ENCODE results near the gene LRP5. TPM values are rescaled to one million over a fixed set of nuclear protein-coding genes. Genes with fewer than 3 reads are reported as not detected.
"Not testable (repeated sequence)": the region's sequence is repeated elsewhere in the genome, so short reads cannot be mapped to it uniquely, and the experiment has no call there.

Gene LRP5
- total and polyA plus RNA-seq, 5 experiments from 2014 or later = 0.19 to 3.6 (median 1.4) TPM

DNA sequence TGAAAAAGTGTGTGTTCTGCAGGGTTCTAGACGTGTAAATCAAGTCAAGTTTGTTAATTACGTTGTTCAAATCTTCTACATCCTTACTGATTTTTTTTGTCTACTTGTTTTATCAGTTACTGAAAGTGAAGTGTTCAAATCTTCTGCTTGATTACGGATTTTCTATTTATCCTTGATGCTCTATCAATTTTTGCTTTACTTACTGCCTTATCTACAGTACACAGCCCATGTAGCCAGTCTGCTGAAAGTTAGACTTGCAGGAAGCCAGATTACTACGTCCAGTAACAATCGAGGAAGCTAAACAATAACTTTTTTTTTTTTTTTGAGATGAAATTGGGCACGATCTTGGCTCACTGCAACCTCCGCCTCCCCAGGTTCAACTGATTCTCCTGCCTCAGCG lies 25.0 kb upstream of the LRP5 start:
- peaks cover 10 to 12% (median 12%) of the 10 kb centered on the region in 4 donors for H3K4me1 Mint-ChIP-seq
- peaks cover 0 to 8% (median 2%) of the 10 kb centered on the region in 3 donors for H3K36me3 Mint-ChIP-seq
- H3K4me3 Mint-ChIP-seq = no peak overlapping the region

DNA sequence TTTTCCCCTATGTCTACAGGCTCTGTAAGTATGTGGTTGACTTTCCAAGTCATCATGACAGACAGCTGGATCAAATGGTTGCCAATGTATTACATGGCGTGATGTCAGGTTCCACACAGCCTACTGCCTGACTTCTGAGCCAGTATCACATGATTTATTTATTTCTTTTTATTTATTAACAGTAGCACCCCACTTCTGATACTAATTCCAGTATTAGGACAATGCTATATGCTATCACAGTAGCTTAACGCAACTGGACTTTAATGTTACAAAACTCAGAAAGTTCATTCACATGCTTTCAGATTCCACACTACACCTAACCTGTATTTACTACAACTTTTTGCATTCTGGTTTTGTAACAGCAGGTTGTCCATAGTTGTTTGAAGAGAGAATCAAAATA lies 22.9 kb upstream of the LRP5 start:
- H3K9me3 Mint-ChIP-seq = peaks cover 0 to 5% (median 0%) of the 10 kb centered on the region in 9 donors
- H3K36me3 Mint-ChIP-seq = peaks cover 0 to 4% (median 2%) of the 10 kb centered on the region in 3 donors
- H3K4me1 Mint-ChIP-seq = peaks cover 0 to 12% (median 0%) of the 10 kb centered on the region in 4 donors
- DNase-seq (no peak), ATAC-seq (no peak)
- peaks cover 0 to 9% (median 0%) of the 10 kb centered on the region in 5 donors for H3K27me3 Mint-ChIP-seq
- no peak overlapping the region for H3K27ac Mint-ChIP-seq
- POLR2A ChIA-PET = interaction anchor here (1.6 kb wide), 1 partner anchor 18 kb away, joined by 6 read pairs; the partner anchor contains the start of gene C11orf24
- no peak overlapping the region for H3K4me3 Mint-ChIP-seq

More for the DNA sequence above, 25.0 kb upstream of the LRP5 start:
- POLR2A ChIA-PET = interaction anchor here (0.6 to 1.6 kb wide), 3 partner anchors 9 to 22 kb away, joined by 3 to 4 read pairs (median 3); no protein-coding TSS in a partner anchor
- H3K27ac Mint-ChIP-seq = no peak overlapping the region
- ATAC-seq = no peak
- H3K9me3 Mint-ChIP-seq = peaks cover 0 to 7% (median 0%) of the 10 kb centered on the region in 9 donors
- no peak for DNase-seq
- peaks cover 0 to 17% (median 3%) of the 10 kb centered on the region in 5 donors for H3K27me3 Mint-ChIP-seq

DNA sequence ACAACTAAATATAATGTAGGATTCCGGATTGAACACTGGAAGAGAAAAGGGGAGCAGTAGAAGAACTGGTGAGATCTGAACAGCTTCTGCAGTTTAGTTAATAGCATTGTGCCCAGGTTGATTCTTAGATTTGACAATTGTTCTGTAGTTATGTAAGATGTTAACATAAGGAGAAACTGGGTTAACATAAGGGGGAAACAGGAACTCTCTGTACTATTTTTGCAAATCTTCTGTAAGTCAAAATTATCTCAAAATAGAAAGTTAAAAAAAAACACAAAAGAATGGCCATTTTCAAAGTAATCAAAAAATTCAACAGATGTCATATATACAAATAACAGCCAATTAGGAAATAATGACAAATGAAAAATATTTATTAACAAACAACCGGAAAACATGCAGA lies 18.7 kb upstream of the LRP5 start:
- POLR2A ChIA-PET = no interaction called here
- peaks cover 0 to 2% (median 0%) of the 10 kb centered on the region in 9 donors for H3K9me3 Mint-ChIP-seq

DNA sequence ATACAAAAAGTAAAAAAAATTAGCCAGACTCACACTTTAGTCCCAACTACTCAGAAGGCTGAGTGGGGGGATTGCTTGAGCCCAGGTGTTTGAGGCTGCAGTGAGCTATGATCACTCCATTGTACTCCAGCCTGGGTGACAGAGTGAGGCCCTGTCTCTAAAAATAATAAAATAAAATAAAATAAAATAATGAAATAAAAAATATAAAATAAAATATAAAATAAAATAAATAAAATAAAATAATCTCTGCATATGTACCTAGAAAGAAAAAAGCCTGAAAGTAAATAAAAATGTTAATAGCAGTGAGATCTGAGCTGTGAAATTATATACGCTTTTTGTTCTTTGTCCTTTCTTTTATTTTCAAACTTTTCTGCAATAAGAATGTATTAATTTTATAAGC lies 17.1 kb upstream of the LRP5 start:
- POLR2A ChIA-PET = no interaction called here
- H3K27ac Mint-ChIP-seq = no peak overlapping the region

More for the DNA sequence above, 18.7 kb upstream of the LRP5 start:
- Mint-ChIP-seq H3K27me3 (no peaks in the 10 kb centered on the region), H3K27ac (peak overlapping the region in 1 of 10 donors; percentile 62), H3K36me3 (peaks cover 0 to 2% (median 0%) of the 10 kb centered on the region in 3 donors), H3K4me3 (peak overlapping the region in 1 of 10 donors; percentile 25), H3K4me1 (peaks cover 5 to 26% (median 6%) of the 10 kb centered on the region in 4 donors)
- ATAC-seq (no peak), DNase-seq (no peak)

DNA sequence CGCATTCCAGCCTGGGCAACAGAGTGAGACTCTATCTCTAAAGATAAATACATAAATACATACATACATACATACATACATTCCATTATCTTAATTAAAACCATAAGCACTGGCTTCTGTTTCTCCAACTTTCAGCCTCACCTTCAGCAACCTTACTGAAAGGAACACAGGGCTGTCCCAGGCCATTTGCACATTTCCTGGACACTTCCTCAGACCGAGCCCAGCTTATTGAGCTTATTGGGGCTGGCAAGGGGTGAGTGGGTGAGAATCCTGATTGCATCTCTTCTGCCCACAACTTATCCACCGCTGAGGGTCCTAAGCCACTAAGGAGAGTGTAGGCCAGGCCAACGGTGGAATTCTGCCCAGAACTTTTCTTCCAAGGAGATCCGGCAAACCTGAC lies 16.5 kb upstream of the LRP5 start:
- H3K27ac Mint-ChIP-seq = no peak overlapping the region
- no peaks in the 10 kb centered on the region for H3K36me3 Mint-ChIP-seq
- H3K4me1 Mint-ChIP-seq = peaks cover 5 to 26% (median 6%) of the 10 kb centered on the region in 4 donors
- POLR2A ChIA-PET = interaction anchor here (3.3 to 5.2 kb wide), 2 partner anchors 24 to 37 kb away, joined by 21 to 49 read pairs; partner anchors contain the start of gene C11orf24
- peaks cover 0 to under 1% (median 0%) of the 10 kb centered on the region in 9 donors for H3K9me3 Mint-ChIP-seq
- no peak overlapping the region for H3K4me3 Mint-ChIP-seq
- DNase-seq = no peak
- no peak for ATAC-seq
- no peaks in the 10 kb centered on the region for H3K27me3 Mint-ChIP-seq

More for the DNA sequence above, 17.1 kb upstream of the LRP5 start:
- H3K27me3 Mint-ChIP-seq = no peaks in the 10 kb centered on the region
- H3K4me1 Mint-ChIP-seq = peaks cover 5 to 26% (median 6%) of the 10 kb centered on the region in 4 donors
- H3K4me3 Mint-ChIP-seq = no peak overlapping the region
- H3K36me3 Mint-ChIP-seq = no peaks in the 10 kb centered on the region
- H3K9me3 Mint-ChIP-seq = peaks cover 0 to 2% (median 0%) of the 10 kb centered on the region in 9 donors
- no peak for ATAC-seq
- DNase-seq = no peak

DNA sequence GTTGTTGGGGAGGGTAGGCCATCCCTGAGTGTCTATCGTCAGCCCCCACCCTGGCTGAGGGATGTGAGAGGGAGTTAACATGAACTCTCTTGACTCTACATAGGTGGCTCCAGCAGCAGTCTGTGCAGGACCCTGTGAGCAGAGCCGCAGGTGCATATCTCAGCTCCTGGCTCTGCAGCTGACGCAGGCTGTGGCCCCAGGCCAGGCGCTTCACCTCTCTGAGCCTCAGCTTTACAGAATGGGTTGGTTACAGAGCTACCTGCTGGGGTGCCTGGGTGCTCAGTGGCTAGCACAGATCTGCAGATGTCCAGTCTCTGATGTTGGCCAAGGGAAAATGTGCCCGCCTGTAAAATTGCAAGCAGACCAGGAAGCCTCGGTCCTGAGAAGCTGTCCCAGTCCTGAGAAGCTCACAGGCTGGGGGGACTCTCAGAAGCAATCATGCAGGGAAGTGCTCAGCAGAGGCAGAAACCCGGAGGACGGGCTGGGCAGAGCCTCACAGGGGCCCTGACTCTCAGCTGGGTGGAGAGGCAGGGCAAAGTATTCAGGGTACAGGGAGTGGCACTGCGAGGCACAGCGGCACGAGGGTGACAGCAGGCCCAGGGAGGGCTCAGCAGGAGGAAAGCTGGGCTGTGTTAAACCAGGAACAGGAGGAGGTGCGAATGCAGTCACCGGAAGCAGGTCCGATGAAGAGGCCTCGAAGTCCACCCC lies 15.9 kb upstream of the LRP5 start:
- Mint-ChIP-seq H3K4me3 (no peak overlapping the region), H3K36me3 (no peaks in the 10 kb centered on the region), H3K4me1 (peaks cover 5 to 26% (median 6%) of the 10 kb centered on the region in 4 donors), H3K27ac (no peak overlapping the region), H3K27me3 (no peaks in the 10 kb centered on the region), H3K9me3 (no peaks in the 10 kb centered on the region)
- DNase-seq (no peak), ATAC-seq (no peak)
- POLR2A ChIA-PET = interaction anchor here (1.1 to 5.2 kb wide), 3 partner anchors 14 to 38 kb away, joined by 3 to 49 read pairs (median 21); partner anchors contain the start of gene C11orf24

DNA sequence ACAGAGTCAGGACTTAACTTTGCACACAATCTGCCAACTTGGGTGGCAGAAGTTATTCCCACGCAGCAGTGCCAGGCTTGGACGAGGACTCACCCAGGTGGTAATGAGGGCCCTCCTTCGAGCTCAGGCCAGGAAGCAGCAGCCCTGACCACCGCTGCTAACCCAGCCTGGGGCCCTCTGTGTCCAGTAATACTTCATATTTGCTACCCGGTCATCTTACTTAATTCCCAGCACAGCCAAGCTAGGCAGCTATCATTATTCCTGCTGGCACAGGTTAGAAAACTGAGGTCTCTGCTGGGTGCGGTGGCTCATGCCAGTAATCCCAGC lies 15.4 kb upstream of the LRP5 start:
- Mint-ChIP-seq H3K4me1 (peaks cover 5 to 26% (median 6%) of the 10 kb centered on the region in 4 donors), H3K4me3 (no peak overlapping the region), H3K27ac (no peak overlapping the region), H3K27me3 (no peaks in the 10 kb centered on the region), H3K36me3 (no peaks in the 10 kb centered on the region), H3K9me3 (no peaks in the 10 kb centered on the region)
- ATAC-seq (no peak), DNase-seq (no peak)
- POLR2A ChIA-PET = interaction anchor here (1.1 to 5.2 kb wide), 3 partner anchors 14 to 38 kb away, joined by 3 to 49 read pairs (median 21); partner anchors contain the start of gene C11orf24

DNA sequence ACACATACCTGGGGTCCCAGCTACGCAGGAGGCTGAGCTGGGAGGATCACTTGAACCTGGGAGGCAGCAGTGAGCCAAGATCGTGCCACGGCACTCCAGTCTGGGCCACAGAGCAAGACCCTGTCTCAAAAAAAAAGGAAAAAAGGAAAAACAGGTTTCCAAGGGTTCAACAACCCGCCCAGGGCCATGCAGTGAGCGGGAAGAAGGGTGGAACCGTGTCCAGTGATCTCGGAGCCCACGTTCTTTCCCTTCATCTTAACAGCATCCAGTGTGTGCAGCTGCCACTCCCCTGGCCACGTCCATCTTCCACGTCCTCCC lies 14.9 kb upstream of the LRP5 start:
- H3K4me1 Mint-ChIP-seq = peaks cover 5 to 26% (median 6%) of the 10 kb centered on the region in 4 donors
- H3K4me3 Mint-ChIP-seq = peak overlapping the region in 1 of 10 donors; percentile 19
- no peak for DNase-seq
- no peaks in the 10 kb centered on the region for H3K27me3 Mint-ChIP-seq
- H3K27ac Mint-ChIP-seq = peak overlapping the region in 1 of 10 donors; percentile 51
- ATAC-seq = no peak
- H3K36me3 Mint-ChIP-seq = no peaks in the 10 kb centered on the region
- POLR2A ChIA-PET = interaction anchor here (1.1 to 5.2 kb wide), 3 partner anchors 15 to 39 kb away, joined by 3 to 49 read pairs (median 21); partner anchors contain the start of gene C11orf24
- H3K9me3 Mint-ChIP-seq = no peaks in the 10 kb centered on the region

DNA sequence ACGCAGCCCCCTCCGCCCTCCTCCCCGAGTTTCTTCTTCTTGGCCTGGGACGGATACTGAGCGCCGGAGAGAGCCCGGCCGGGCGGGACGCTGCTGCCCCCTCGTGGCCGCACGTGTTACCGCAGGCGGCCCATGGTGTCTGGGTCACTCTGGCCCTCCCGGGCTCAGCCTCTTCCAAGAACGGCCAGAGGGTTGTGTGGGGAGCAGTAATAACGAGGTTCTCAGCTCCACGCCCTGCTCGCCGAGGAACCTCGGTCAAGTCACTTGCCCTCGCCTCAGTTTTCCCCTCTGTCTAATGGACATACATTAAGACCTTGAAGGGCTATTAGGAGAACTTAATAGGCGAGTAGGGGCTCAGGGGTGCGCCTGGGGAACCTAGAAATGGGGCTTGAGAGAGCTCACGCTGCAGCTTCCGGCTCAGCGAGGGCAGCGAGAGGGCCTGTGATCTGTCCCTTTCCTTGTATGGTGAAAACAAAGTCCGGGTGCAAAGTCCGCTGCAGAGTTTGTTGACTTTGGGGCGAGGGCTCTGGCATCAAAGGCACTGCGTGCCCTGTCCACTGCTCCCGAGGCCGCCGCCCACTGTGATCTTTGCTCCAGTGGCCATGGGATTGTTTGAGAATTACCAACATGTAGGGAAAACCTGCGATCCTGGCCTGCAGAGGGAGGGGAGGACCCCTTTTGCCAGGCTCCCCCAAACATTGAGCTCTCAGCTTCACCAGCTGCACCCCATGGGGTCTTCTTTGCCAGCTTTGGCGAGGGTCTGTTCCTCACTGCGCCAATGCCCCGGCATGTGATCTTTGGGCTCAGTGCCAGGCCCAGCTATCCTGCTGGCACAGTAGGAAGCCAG lies 14.4 kb upstream of the LRP5 start:
- no peaks in the 10 kb centered on the region for H3K36me3 Mint-ChIP-seq

DNA sequence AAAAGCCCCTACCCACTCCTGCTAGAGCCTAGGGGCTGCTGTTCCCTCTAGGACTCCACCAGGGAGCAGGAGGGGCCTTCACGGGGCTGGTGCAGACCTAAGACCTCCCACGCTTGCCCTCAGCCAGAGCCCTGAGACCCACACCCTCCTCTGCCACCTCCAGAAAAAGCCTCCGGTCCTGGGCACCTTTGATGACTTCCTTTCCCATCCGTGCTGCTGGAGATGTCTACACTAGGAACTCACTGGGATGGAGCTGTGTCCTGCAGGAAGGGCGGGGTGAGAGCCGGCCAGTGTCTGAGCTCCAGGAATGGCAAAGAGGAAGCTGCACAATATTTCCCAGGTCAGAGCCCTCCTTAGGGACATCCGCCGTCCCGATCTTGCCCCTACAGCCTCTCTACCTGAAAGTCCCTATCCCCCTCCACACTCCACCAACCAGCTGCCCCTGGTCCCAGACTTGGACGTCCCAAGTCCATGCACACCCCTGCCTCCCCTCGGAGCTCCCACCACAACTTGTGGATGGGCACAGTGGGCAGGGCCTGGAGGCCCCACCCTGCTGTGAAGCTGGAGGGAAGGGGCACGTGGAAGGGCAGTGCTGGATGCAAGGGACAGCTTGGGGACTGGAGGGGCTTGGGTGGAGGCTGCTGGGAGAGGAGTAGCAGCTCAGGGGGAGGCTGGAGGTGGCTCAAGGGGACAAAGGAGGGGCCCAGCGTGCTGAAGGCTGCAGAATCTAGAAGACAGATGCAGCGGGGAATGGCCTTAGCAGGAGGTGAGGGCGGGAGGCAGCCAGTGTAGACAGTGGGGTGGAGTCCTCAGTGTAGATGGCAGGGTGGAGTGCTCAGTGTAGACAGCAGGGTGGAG lies 13.5 kb upstream of the LRP5 start:
- DNase-seq (no peak), ATAC-seq (no peak)
- H3K4me3 Mint-ChIP-seq = no peak overlapping the region
- POLR2A ChIA-PET = interaction anchor here (0.6 to 5.2 kb wide), 3 partner anchors 27 to 63 kb away, joined by 4 to 49 read pairs (median 21); partner anchors contain the start of gene C11orf24
- no peaks in the 10 kb centered on the region for H3K36me3 Mint-ChIP-seq
- H3K4me1 Mint-ChIP-seq = peaks cover 5 to 18% (median 6%) of the 10 kb centered on the region in 4 donors
- H3K9me3 Mint-ChIP-seq = no peaks in the 10 kb centered on the region
- no peak overlapping the region for H3K27ac Mint-ChIP-seq
- H3K27me3 Mint-ChIP-seq = no peaks in the 10 kb centered on the region

More for the DNA sequence above, 14.4 kb upstream of the LRP5 start:
- H3K27ac Mint-ChIP-seq = peak overlapping the region in 2 of 10 donors; percentile 48 to 51
- POLR2A ChIA-PET = interaction anchor here (0.6 to 5.2 kb wide), 3 partner anchors 26 to 62 kb away, joined by 4 to 49 read pairs (median 21); partner anchors contain the start of gene C11orf24
- peaks cover 5 to 23% (median 6%) of the 10 kb centered on the region in 4 donors for H3K4me1 Mint-ChIP-seq
- no peaks in the 10 kb centered on the region for H3K9me3 Mint-ChIP-seq
- no peaks in the 10 kb centered on the region for H3K27me3 Mint-ChIP-seq
- H3K4me3 Mint-ChIP-seq = peak overlapping the region in 1 of 10 donors; percentile 19
- DNase-seq (peak; percentile 42 to 81 (median 72)), ATAC-seq (peak; percentile 92 to 99)

DNA sequence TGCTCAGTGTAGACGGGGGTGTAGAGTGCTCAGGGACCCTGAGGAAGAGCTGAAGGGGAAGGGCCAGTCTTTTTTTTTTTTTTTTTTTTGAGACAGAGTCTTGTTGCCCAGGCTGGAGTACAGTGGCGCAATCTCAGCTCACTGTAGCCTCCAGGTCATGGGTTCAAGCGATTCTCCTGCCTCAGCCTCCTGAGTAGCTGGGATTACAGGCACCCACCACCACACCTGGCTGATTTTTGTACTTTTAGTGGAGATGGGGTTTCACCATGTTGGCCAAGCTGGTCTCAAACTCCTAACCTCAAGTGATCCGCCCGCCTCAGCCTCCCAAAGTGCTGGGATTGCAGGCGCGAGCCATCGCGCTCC lies 12.9 kb upstream of the LRP5 start:
- H3K27ac Mint-ChIP-seq, H3K36me3 Mint-ChIP-seq, DNase-seq, H3K4me3 Mint-ChIP-seq, ATAC-seq, H3K9me3 Mint-ChIP-seq, H3K27me3 Mint-ChIP-seq: not testable (repeated sequence)
- peaks cover 5 to 17% (median 6%) of the 10 kb centered on the region in 4 donors for H3K4me1 Mint-ChIP-seq
- POLR2A ChIA-PET = interaction anchor here (0.7 to 5.2 kb wide), 2 partner anchors 41 to 84 kb away, joined by 5 to 49 read pairs; no protein-coding TSS in a partner anchor

Measured in naive thymus-derived CD8-positive, alpha-beta T cell (primary cell).